GM19455 (cell line): ENCODE data around the gene MYBPC3.
"Not testable (repeated sequence)": the region's sequence is repeated elsewhere in the genome, so short reads cannot be mapped to it uniquely, and the experiment has no call there.

Experiments
- ATAC-seq: cut with Tn5 transposase; IDR thresholded peaks from one replicate; pipeline ENCODE4 v1.9.1; 2021; ENCODE audit not compliant: unreplicated experiment

MYBPC3 gene

DNA sequence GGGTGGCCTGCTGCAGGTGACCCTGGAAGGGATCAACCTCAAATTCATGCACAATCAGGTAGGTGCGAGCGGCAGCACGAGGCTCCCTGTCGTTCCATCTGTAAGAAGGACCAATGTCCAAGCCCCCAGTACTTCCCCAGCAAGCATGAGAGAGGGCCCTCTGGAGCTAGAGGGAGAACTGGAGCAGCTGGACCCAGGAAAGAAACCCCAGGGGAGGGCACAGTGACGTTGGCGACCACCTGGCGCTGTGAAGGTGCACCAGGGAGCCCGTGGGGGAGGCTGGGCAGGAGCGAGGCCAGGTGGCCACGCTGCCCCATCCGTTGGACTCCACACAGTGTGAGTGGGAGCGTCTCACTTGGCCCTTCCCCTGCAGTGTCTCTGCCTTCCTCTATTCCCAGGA lies 28.0 kb downstream of the MYBPC3 start:
- ATAC-seq, result no peak

- no peak for ATAC-seq
These were observed 34.3 kb downstream of the MYBPC3 start for GRCh38 chr11:47318166-47318565.

GRCh38 chr11:47317064-47317828 lies 35.3 kb downstream of the MYBPC3 start:
- ATAC-seq, result no peak

DNA sequence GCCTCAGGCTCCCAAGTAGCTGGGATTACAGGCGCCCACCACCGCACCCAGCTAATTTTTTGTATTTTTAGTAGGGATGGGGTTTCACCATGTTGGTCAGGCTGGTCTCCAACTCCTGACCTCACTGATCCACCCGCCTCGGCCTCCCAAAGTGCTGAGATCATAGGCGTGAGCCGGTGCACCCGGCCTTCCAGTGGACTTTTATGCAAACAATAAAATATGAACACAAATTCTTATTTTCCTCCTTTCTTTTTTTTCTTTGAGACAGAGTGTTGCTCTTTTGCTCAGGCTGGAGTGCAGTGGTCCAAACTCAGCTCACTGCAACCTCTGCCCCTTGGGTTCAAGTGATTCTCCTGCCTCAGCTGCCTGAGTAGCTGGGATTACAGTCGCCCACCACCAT lies 36.0 kb downstream of the MYBPC3 start:
- not testable (repeated sequence) for ATAC-seq

DNA sequence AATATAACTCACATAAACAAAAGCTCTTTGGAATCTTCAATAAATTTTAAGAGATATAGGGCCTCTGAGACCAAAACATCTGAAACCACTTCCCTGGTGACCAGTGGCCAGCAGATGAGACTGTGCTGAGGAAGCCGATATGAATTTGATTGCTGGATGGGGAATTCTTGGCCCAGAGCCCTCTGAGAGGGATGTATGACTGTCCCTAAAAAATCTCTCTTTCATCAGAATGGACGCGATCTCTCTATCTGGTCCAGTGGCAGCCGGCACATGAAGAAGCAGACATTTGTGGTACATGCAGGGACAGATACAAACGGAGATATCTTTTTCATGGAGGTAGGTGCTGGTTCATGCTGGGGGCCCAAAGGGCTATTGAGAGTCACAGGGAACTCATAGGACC lies 37.5 kb downstream of the MYBPC3 start:
- ATAC-seq, result no peak

DNA sequence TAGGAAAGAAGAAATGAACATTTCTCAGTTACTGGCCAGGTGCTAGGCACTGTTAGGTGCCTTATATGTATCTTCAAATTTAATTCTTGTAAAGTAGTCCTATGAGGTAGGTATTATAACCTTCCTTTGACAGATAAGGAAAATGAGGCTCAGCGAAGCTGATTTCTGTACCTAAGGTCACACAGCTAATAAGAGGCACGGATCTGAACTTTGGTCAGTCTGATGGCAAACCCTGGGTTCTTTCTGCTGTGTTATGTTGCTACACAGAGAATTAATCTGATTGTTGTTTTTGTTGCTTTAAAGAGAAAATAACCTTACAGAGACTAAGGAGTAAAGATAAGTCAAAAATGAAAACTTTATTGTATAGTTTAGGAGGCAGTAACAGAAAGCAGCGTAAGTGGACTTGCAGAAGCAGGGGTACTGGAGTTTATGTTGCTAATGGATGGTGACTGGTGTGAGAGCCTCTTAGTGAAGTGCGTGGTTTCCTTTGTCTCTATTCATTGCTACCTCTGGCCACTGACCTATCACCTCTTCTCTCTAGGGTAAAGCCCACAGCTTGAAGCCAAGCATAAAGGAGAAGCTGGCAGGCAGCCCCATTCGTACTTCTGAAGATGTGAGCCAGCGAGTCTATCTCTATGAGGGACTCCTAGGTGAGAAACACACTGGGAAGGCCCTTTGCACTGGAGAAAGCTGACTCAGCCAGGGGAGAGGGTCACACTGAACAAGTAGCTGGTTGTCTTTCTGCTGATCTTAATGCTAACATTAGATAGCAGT lies 44.3 kb downstream of the MYBPC3 start:
- ATAC-seq, result no peak

GRCh38 chr11:47306484-47306844 lies 46.0 kb downstream of the MYBPC3 start:
- no peak for ATAC-seq

DNA sequence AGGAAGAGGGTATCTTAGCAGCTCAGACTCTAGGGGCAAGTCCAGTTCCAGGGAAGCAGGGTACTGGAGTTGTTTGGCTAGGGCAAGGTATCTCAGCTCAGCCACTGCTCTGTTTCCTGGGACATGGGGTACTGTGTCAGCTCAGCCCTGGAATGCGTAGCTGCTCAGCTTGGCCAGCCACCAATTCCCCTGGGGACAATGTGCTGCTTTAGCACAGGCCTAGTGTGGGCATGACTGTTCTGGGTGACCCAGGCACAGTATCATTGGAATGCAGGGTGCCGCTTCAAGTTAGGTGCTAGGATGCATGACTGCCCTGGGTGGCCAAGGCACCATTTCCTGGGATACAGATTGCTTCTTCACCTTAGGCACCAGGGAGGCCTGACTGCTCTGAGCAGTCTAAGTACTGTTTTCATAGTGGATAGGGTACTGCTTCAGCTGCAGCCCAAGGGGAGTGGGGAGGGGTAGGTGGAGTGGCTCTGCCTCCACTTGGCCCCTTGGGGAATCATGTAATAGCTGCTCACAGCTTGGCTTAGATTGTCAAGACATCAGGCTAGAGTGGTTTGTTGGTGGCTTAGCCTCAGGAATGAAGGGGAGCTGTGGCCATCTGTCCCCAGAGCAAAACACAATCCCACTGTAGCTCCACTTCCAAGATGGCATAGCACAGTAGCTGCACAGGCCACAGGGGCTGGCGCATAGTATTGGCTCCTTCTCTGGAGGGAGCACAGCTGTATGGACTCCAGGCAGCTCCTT lies 46.6 kb downstream of the MYBPC3 start:
- no peak for ATAC-seq

DNA sequence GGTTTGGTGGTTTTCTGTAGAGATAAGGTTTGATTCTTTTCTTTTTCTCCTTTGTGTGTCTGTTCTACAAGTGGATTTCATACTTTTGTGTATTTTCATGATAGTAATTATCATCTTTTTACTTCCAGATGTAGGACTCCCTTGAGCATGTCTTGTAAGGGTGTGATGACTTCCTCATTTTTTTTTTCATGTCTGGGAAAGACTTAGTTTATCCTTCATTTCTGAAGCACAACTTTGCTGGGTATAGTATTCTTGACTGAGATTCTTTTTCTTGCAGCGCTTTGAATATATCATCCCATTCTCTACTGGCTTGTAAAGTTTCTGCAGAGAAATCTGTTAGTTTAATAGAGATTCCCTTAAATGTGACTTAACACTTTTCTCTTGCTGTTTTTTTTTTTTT lies 49.6 kb downstream of the MYBPC3 start:
- ATAC-seq, result no peak

- no peak for ATAC-seq
These were observed 53.4 kb downstream of the MYBPC3 start for GRCh38 chr11:47299078-47299477.

GRCh38 chr11:47296045-47296444 lies 56.5 kb downstream of the MYBPC3 start:
- ATAC-seq, result no peak

DNA sequence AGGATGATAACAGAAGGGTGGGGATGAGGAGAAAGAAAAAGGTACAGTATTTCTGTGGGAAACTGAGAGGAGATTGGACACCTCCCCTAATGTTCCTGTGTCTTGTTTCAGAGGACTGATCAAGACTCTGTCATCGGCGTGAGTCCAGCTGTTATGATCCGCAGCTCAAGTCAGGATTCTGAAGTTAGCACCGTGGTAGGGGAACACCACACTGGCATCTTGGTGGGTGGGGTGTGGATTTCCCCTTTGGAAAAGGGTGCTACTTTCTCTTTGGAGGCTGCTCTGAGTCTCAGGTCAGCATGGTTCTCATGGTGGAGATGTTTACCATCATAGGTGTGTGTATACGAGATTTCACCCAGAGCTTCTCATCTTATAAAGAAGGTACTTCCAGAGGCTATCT lies 57.1 kb downstream of the MYBPC3 start:
- no peak for ATAC-seq

DNA sequence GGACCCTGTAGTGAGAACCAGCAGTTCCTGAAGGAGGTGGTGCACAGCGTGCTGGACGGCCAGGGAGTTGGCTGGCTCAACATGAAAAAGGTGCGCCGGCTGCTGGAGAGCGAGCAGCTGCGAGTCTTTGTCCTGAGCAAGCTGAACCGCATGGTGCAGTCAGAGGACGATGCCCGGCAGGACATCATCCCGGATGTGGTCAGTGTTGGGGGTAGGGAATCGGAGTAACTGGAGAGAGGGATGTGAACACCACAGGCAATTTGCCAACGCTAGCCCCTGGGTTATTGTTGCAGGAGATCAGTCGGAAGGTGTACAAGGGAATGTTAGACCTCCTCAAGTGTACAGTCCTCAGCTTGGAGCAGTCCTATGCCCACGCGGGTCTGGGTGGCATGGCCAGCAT lies 62.6 kb downstream of the MYBPC3 start:
- no peak for ATAC-seq

DNA sequence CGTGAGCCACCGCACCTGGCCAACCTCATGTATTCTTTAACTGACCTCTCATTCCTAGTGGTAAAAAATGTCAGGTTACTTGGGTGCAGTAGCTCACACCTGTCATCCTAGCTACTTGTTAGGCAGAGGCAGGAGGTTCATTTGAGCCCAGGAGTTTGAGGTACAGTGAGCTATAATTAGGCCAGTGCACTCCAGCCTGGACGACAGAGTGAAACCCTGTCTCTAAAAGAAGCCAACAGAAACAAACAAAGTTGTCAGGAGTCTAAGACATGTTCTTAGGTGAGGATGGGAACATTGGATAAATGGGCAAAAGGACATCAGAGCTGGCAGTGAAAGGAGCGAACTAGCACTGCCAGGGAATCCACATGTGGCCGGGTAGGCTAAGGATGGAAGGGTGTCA lies 64.4 kb downstream of the MYBPC3 start:
- no peak for ATAC-seq

GRCh38 chr11:47285969-47286770 lies 66.3 kb downstream of the MYBPC3 start:
- no peak for ATAC-seq

- no peak for ATAC-seq
These were observed 68.4 kb downstream of the MYBPC3 start for GRCh38 chr11:47284151-47284550.

DNA sequence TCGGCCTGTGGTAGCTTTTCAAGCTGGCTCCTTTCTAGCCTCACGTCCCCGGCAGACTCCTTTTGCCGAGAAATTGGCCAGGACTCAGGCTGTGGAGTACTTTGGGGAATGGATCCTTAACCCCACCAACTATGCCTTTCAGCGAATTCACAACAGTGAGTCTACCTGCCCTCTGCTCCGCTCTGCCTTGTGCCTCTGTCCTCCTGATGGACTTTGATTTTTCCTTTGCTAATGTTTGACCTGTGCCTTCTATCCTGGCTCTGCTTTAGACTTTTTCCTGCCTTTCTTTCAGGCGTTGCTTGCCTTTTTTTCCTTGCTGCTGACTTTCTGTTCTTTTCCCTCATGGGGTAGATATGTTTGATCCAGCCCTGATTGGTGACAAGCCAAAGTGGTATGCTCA lies 70.0 kb downstream of the MYBPC3 start:
- no peak for ATAC-seq
